GM18507 (cell line): ENCODE data around the gene TBC1D4.
A peak's percentile ranks its signal among the peaks of the same experiment; 100 is the strongest.

Source experiments
- DNase-seq: peaks from one replicate; pipeline ENCODE4 v3.0.0; 2011; ENCODE audit warnings: low read depth; ENCODE audit not compliant: insufficient read length; ENCODE audit errors: extremely low spot score
- FAIRE-seq: peaks from 2 replicates; lab custom pipeline; 2011; peaks lifted over from hg19 to GRCh38; lab: Jason Lieb, UNC

TBC1D4 gene

DNA sequence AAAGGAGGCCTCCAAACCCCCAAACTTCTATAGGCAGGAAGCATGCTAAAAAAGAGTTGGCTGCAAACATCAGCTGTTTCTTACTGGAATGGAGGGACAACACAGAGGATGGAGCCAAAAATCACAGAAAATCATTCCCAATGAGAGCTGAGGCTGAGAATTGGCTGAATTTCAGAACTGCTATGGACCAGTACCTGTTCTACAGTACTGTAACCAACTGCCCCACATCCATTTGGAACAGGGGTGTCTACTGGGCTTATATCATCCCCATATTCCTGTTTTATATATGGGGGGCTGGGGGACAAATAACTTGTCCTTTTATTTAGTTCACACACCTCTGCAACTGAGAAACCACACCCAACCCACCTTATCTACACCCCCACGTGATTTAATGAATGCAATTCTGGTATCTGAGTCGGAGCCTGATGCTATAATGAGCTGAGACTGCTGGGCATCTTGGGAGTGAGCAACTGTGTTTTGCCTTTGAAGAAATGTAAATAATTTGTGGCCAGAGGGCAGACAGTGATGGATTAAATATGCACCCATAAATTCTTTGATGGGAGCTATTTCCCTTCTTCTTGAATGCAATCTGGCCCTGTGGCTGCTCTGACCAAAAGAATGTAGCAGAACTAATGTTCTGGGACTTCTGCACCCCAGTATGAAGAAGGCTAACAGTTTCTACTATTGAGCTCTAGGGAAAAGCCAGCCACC lies 82.6 kb downstream of the TBC1D4 start:
- no peak for DNase-seq
- no peak for FAIRE-seq

DNA sequence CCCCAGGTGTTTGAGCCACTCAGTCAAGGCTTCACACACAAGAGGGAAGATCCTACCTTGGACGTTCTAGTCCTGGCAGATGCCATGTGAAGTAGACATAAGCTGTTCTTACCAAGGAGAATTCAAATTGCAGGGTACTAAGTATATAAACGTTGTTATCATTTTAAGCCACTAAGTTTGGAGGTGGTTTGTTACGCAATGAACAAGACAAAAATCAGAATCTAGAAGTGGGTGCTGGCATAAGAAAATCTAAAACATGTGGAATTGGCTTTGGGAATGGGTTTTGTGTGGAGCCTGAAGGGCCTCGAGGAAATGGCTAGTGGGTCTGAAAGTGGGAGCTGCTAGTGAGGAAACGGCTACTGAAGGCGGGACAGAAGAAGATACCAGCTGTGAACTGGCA lies 83.9 kb downstream of the TBC1D4 start:
- no peak for FAIRE-seq
- no peak for DNase-seq

DNA sequence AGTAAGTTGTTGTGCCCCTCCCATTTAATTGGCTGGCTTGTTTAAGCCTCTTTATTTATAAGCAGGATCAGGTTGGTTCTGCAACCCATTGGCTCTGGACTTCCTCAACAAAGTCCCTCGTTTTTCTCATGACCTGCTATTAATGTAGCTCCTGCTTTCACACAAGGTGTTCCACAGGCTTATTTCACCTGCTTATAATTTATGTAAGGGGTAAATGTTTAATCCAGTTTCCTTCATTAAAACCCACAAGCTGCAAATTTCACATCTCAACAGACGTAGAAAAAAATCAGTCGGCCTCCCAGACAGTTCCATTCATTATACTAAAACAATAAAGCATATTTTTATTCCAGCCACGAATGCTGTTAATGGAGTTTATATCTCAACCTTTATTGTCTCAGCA lies 86.1 kb downstream of the TBC1D4 start:
- peak; percentile 9 for FAIRE-seq
- DNase-seq, result no peak

DNA sequence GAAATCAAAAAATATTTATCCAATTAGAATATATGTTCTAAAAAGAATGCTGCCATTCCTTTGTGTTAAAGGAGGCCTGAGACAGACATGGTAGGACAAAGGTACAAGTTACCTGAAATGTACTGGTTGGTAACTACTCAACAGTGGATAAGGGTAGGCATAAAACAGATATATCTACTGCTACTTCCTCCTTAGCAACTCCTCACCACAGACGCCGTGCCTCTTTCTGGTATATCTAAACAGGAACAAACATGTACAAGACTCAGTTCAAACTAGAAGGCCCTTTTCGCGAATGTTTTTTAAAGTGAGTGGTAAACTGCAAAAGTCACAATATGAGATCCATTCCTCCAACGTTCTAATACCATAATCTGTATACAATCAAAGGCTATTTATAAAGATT lies 86.9 kb downstream of the TBC1D4 start:
- no peak for DNase-seq
- FAIRE-seq, result no peak

DNA sequence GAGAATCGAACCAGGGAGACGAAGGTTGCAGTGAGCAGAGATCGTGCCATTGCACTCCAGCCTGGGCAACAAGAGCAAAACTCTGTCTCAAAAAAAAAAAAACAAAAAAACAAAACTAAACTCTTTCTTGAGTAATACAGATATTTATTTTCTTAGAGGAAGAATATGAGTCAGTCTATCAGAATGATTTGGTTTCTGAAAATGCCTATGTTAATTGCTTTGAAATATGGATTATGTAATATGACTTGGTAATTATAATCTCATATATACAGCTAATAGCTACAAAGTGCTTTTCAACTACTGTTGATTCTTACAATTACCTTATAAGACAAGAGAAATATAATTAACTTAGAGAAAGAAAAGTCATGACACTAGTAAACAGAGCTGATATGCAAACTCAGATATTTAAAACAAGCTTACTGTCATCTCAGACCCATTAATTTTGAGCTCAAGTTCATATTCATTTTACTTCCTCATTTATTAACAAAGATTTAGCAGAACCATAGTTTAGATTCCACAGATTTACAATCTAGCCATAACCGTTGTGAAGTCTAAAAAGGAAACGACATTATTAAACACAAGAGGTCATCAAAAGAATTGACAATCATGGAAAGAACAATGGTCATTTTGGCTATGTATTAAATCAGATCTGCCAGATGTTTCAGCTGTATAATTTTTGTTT lies 88.0 kb downstream of the TBC1D4 start:
- FAIRE-seq (no peak), DNase-seq (no peak)

DNA sequence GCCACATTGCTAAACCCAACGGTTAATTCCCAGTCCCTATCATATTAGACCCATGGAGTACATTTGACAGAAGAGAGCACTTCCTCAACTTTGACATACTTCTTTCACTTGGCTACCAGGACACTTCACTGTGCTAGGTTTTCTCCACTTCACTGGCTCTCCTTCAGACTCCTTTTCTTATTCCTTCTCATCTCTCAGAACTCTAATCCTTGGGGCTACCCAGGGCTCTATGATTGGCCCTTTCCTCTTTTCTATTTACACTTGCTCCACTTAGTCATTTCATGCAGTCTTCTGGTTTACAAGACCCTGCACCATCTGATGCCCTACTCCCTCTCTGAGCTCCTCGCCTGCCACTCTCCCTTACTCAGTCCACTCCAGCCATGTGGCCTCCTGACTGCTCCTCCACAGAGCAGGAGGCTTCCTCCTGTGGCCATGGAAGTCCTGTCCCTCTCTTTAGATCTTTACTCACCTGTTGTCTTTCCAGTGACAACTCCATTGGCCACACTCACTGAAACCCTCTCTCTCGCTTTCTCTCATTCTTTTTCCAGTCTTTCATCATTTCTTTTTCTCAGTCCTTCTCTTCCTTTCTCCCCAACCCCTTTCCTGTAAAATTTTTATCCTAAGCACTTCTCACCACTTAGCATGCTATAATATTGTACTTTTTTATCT lies 90.4 kb downstream of the TBC1D4 start:
- FAIRE-seq (no peak), DNase-seq (no peak)

DNA sequence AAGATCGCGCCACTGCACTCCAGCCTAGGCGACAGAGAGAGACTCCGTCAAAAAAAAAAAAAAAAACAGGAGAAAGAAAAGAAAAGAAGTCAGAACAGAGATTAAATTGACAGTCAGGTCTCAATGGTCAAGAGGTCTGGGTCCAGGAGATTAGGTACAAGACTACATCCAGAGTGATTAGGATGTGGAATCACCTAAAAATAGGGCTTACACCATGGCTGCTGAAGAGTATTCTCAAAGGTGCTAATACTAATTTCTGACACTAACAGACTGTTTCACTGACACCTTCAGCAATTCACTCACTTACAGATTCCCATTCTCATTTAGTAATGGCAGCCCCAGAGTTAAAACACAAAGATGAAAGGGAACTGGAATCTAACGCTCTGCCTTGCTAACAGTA lies 91.7 kb downstream of the TBC1D4 start:
- FAIRE-seq (no peak), DNase-seq (no peak)

DNA sequence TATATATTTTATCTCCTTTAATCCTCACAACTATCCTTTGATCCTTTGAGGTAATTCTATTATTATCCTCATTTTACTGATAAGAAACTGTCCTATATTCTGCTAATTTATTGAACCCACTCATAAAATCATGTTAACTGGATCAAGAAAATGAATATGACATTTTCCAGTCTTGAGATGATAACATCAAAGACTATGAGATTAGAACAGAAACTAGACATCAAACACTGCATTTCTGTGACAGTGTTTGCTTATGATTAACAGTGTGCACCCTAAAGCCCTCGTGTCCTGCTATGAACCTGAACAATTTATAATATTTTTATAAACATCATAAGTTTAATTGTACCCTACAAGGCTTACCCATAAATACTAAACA lies 96.3 kb downstream of the TBC1D4 start:
- FAIRE-seq (no peak), DNase-seq (no peak)

DNA sequence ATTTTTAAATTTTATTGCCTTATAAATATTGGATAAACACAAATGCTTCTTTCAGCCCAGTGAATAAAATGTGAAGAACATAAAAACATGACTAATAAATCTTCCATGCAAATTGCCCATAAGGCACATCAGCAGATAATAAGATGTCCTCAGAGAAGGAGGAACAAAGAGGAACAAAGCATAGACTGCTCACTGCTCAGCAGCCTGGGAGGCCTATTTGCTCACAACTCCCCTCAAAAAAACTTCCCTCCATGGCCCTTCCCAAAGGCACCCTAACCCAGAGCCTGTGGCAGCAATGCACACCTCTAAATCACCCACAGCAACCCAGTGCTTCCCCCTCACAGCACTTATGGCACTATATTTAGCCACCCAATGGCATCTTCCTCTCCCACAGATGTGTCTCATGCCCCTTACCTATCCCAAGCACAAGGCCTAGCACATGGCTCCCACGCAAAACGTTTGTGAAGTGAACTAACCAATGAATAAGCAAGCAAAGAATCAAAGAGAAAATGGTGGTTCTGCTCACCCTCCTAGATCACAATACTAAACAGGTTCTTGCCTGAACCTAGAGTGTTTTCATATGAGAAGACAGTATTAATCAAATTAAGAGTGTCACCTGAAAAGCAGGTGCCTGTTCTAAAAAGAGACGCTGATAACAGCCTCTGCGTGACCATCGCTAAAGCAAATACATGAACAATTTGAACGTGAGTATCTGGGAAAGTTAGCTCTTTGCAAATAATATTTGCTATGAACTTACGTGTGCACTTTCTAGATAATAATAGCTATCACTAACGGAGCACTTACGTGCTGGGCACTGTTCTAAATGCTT lies 96.9 kb downstream of the TBC1D4 start:
- no peak for FAIRE-seq
- no peak for DNase-seq

DNA sequence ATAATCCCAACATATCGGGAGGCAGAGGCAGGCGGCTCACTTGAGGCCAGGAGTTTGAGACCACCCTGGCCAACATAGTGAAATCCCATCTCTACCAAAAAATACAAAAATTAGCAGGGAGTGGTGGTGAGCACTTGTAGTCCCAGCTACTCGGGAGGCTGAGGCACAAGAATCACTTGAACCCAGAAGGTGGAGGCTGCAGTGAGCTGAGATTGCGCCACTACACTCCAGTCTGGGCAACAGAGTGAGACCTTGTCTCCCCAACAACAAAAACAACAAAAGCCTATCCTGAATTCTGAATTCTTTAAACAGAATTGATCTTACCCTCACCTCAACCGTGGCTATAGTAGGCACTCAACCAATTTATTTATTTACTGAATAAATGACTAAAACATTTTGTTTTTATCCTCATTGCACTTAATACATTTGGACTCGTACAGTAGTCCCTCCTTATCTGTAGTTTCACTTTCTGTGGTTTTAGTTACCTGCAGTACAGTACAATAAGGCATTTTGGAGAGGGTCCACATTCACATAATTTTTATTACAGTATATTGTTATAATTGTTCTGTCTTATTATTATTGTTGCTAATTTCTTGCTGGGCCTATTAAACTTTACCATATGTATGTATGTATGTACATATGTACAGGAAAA lies 98.8 kb downstream of the TBC1D4 start:
- FAIRE-seq, result peak; percentile 41
- DNase-seq, result no peak

DNA sequence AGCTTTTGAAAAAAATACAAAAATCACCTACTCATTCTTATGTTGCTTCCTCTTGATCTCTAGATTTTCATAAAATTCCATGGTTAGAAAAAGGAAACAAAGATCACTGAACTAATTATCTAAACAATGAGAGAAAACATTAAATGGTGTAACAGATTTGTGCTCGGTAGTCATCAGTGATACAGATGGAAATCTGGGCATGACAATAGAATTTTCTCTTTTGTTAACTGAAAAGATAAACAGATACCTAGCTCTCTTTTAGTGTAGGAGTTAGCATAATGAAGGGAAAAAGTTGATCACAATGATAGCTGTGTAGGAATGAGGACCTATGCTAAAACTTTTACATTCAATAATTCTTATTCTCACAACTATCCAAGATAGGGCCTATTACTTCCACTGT lies 103.7 kb downstream of the TBC1D4 start:
- DNase-seq, result no peak
- FAIRE-seq, result no peak

DNA sequence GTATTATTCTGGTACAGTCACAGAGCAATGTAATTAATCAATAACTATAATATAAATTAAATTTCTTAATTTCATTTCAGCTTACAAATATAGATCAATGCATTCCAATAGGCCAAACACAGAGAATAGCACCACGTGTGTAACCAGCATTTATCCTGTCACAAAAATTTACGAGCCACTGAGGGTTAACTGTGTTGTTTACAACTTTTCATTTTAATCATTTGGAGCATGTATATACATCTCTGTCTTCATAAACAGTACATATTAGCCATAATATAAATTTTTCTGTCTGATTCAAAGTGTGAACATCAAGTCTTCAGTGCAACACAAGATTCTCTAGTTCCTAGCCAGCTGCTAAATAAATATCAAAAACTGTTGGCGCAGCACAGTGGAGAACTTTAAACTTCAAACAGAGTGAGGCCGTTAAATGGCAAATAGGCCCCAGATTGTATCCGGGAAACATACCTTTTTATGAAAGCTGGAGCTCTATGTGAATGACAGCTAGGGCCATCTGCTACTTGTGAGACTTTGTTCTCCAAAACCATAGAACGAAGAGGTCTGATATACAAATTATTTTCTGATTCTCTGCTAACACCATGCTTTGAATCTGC lies 105.1 kb downstream of the TBC1D4 start:
- no peak for FAIRE-seq
- no peak for DNase-seq

DNA sequence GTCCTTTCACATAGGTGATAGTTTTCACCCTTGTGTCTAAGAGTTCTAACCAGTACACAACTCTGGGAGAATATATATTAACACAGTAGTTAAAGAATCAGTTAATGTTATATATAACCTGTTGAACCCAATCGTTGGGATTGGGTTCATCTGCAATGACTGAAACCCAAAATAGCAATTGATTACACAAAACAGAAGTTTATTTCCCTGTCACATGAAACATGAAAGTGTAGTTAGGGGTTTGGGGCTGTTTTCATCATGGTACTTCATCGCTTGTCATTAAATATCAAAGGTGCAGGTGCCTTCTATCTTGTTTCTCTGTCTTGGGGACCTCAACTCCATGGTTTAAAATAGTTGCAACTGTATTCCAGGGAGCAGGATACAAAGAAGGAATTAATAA lies 106.6 kb downstream of the TBC1D4 start:
- peak; percentile 9 for FAIRE-seq

DNA sequence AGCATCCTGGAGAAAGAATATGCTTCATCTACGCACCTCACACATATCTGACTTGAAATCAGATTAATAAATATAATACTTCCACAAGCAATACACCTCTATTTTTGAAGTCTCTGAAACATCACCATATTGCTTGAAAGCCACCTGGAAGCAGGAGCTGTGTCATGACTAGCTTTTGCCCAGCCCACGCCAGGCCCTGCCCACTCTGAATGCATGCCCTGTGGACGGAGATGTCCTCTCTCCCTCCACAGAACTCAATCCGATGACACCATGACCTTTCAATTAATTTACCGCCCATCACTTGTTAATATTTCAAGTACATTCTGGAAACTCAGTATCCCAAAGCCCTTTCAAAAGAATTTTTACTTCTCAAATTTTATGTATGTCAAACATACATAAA lies 108.0 kb downstream of the TBC1D4 start:
- DNase-seq (no peak), FAIRE-seq (no peak)

More for the DNA sequence above, 106.6 kb downstream of the TBC1D4 start:
- no peak for DNase-seq

DNA sequence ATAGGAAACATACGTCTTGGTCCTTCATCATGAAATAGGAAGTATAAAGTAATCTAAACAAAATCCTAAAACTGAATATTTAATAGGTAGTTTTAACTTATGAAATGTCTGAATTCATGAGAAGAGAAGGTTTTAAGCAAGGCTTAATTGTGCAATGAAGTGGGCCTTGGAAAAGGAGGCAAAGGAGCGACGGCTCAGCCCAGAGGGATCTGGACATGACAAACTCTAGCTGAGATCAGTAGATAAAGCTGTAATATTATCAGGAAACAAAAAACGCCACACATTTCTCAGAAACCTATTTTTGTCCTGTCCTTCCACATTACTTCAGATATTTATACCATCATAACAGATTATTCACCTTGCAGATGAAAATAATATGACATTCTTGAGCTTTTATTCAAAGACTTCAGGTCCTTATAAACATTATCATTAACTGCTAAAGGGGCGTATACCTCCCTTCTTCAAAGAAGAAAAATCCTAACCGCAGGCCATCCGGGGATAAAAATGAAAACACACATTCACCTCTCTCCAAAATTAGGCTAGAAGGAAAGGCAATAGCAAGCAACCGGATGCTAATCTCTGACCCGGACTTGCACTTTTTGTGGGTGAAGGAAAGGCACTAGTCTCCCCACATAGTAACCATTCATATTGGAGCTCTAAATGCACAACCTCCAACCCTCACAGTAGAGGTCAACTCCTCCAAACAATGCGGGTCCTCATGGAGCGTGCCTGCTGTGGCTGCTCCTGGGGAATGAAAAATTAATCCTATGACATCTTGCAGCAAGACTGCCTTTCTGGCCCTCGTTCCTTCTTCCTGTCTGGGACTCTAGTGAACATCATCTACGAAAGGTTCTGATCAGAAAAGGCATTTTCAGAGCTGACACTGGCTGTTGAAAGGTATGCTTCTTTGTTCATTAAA lies 108.8 kb downstream of the TBC1D4 start:
- DNase-seq (no peak), FAIRE-seq (no peak)

DNA sequence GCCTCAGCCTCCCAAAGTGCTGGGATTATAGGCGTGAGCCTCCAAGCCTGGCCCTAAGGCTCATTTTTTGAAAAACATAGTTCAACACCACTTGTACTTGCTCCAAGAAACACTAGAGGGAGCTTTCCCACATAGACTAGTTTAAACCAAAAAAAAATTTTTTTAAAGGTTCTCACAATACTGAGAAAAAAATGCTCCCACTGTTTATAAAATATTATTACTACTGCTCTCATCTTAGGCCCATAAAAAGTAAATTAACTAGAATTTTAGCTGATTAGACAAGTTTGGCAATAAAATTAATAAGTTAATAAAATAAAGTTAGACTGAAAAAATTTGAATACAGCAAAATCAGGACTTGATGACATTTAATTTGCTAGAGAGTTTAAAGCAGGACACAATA lies 109.5 kb downstream of the TBC1D4 start:
- FAIRE-seq (peak; percentile 67), DNase-seq (no peak)

DNA sequence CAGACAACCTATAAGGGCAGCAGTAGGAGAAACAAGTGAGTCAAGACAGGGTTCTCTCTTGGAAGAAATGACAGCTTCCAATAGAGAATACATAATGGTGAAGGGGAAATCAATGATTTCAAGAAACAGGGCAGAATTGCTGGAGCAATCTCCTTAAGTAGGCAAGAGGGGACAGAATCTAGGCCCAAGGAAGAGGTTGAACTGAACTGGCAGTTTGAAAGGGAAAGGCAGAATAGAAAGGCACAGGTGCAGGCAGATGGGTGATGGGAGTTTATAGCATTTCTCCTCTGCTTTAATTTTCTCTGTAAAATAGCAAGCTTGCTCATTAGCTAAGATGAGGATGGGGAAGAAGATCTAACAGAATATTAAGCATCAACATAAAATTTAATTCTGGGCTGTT lies 110.8 kb downstream of the TBC1D4 start:
- FAIRE-seq (no peak), DNase-seq (no peak)

DNA sequence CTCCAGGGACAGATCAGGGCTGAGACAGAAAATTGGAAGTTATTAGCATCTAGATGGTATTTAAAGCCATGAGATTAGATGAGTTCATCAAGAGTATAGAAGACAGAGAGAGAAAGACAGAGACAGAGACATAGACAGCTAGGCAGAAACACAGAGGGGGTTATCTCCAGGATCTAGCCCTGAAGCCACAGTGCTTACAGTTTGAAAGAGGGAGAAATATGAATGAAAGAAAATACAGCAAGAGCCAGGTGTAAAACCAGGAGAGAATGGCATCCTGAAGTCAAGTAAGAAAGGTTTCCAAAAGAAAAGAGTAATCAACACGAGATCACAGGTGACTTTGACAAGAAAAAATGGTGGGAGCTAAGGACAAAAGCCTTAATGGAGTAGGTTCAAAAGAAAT lies 111.2 kb downstream of the TBC1D4 start:
- DNase-seq, result no peak
- no peak for FAIRE-seq
